Testis (tissue), 2 donors: ENCODE results near the gene CRK.

Source experiments
- POLR2A ChIP-seq: fragments of 450-650 bp; IDR thresholded peaks from one replicate; pipeline ENCODE4 v1.6.1; 2017; ENCODE audit warnings: antibody characterized with exemption, mild to moderate bottlenecking, moderate library complexity
- TF ChIP-seq, protein P1 (sequence below), 3 experiments: fragments of 450-650 bp in 2 of 3; fragments of 200-600 bp in 1 of 3; sonication (generic) in 1 of 3; IDR thresholded peaks; one replicate each; pipeline ENCODE4 v1.5.1; 2016 to 2019; ENCODE audit warnings: antibody characterized with exemption in 3 of 3, mild to moderate bottlenecking in 2 of 3, moderate library complexity in 1 of 3

DNA sequence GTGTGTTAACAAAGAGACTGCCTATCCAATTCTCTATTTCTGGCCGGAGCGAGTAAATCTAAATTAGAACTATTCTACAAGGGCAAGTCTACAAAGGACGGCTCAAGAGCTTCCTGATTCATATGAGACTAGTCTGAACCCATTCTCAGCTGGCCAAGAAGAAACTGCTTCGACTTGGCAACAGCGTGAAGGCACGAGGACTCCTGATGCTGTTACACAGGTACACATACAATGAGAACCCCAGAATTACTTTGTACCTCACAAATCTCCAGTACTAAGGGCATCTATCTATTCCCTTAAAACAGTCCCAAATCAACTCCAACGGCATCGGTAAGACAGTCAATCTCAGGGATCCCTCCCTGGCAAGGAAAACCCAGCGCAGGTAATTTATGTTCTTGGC lies 1.5 kb downstream of the CRK start:
- TF ChIP-seq, protein P1, sequence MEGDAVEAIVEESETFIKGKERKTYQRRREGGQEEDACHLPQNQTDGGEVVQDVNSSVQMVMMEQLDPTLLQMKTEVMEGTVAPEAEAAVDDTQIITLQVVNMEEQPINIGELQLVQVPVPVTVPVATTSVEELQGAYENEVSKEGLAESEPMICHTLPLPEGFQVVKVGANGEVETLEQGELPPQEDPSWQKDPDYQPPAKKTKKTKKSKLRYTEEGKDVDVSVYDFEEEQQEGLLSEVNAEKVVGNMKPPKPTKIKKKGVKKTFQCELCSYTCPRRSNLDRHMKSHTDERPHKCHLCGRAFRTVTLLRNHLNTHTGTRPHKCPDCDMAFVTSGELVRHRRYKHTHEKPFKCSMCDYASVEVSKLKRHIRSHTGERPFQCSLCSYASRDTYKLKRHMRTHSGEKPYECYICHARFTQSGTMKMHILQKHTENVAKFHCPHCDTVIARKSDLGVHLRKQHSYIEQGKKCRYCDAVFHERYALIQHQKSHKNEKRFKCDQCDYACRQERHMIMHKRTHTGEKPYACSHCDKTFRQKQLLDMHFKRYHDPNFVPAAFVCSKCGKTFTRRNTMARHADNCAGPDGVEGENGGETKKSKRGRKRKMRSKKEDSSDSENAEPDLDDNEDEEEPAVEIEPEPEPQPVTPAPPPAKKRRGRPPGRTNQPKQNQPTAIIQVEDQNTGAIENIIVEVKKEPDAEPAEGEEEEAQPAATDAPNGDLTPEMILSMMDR (IDR thresholded peaks at IDR 0.05): no peak
- TF ChIP-seq POLR2A: no peak
